GM06990 (cell line): ENCODE measurements around the gene RIF1.

ENCODE experiments used
- DNase-seq: peaks from one replicate; pipeline ENCODE4 v3.0.0-alpha.2; 2011; ENCODE audit not compliant: insufficient read length; ENCODE audit errors: extremely low read depth
- H3K27me3 ChIP-seq: replicated peaks from 2 replicates; pipeline ENCODE4 v1.6.0; 2011; ENCODE audit warnings: low read length; ENCODE audit not compliant: control insufficient read depth, insufficient read depth
- H3K36me3 ChIP-seq: 2 replicates; pipeline ENCODE4 v1.5.1; 2011; ENCODE audit warnings: low read length; ENCODE audit not compliant: control insufficient read depth, insufficient read depth
- H3K4me3 ChIP-seq: replicated peaks from 2 replicates; pipeline ENCODE4 v1.5.1; 2011; ENCODE audit warnings: low read depth, mild to moderate bottlenecking, control low read depth, low read length
- TF ChIP-seq, protein P1 (sequence below): IDR thresholded peaks from 2 replicates; pipeline ENCODE4 v1.5.1; 2011; ENCODE audit warnings: low read length, control low read depth, mild to moderate bottlenecking, inconsistent platforms; ENCODE audit not compliant: insufficient read depth, poor library complexity, severe bottlenecking

RIF1 gene

GRCh38 chr2:151379169-151379568 is 30.5 kb upstream of the RIF1 start:
- Histone ChIP-seq H3K4me3 (no peak overlapping the region), H3K36me3 (no peaks in the 10 kb centered on the region), H3K27me3 (no peaks in the 10 kb centered on the region)
- TF ChIP-seq, protein P1, sequence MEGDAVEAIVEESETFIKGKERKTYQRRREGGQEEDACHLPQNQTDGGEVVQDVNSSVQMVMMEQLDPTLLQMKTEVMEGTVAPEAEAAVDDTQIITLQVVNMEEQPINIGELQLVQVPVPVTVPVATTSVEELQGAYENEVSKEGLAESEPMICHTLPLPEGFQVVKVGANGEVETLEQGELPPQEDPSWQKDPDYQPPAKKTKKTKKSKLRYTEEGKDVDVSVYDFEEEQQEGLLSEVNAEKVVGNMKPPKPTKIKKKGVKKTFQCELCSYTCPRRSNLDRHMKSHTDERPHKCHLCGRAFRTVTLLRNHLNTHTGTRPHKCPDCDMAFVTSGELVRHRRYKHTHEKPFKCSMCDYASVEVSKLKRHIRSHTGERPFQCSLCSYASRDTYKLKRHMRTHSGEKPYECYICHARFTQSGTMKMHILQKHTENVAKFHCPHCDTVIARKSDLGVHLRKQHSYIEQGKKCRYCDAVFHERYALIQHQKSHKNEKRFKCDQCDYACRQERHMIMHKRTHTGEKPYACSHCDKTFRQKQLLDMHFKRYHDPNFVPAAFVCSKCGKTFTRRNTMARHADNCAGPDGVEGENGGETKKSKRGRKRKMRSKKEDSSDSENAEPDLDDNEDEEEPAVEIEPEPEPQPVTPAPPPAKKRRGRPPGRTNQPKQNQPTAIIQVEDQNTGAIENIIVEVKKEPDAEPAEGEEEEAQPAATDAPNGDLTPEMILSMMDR: no peak
- DNase-seq: no peak

DNA sequence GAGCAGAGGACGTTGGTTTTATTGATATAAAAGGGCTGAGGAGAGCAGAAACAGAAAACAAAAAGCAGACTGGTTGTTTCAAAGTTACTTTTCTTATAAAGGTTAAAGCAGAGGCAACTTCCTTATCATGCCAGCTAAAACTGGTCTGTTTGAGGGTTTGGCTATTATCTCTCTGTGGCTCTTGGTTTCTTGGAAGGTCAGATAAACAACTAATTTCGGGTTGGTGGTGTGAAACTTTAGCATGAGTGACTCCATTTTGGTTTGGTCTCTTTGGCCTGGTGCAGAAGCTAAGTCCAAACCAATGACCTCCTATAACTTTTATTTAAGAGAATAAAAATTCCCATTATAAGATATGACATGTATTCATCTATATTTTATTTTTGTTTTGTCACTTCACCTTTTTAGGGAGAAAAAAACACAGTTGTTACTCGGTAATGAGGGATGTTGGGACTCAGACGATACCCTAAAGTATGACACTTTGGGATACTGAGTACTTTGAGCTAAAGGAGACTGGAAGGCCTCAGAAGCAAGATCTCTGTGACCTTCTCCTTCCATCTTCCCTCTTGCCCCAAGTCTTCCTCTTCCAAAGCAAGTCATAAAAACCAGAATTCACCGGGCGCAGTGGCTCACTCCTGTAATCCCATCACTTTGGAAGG is 29.0 kb upstream of the RIF1 start:
- H3K36me3 ChIP-seq: no peaks in the 10 kb centered on the region
- H3K27me3 ChIP-seq: no peaks in the 10 kb centered on the region
- no peak for DNase-seq
- no peak overlapping the region for H3K4me3 ChIP-seq
- TF ChIP-seq, protein P1: no peak

DNA sequence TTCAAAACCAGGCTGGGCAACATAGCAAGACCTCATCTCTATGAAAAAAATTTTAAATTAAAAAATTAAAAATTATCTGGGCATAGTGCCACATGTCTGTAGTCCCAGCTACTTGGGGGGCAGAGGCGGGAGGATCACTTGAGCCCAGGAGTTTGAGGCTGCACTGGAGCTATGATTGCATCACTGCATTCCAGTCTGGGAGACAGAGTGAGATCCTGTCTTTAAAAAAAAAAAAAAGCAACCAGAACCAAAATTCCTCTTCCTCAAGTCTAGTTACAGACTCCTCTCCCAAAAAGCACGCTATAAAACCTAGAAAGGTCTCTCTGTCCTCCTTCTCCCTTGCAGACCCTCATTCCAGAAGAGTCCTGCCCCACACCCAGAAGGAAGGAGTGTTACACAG is 28.4 kb upstream of the RIF1 start:
- Histone ChIP-seq H3K27me3 (no peaks in the 10 kb centered on the region), H3K4me3 (no peak overlapping the region), H3K36me3 (no peaks in the 10 kb centered on the region)
- DNase-seq: no peak
- TF ChIP-seq, protein P1: no peak

DNA sequence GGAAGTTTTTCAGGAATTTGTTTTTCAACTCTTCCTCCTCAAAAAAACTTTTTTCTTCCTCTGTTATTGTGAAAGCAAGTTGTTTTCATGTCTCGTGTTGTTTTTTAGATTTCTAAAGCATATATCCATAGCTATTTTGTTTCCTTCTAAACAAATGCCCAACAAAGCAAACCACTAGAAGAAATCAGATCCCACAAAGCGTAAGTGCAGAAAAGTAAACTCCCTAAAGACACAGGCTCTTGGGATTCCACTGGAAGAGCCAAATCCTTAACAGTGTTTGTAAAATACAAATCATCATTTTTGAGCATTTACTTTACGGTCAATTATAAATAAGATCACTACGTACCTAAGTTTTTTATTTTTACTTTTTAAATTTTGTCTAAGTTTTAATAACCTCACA is 21.7 kb upstream of the RIF1 start:
- H3K27me3 ChIP-seq: no peaks in the 10 kb centered on the region
- no peaks in the 10 kb centered on the region for H3K36me3 ChIP-seq
- no peak for DNase-seq
- no peak overlapping the region for H3K4me3 ChIP-seq
- TF ChIP-seq, protein P1: no peak

GRCh38 chr2:151391436-151391835 is 18.3 kb upstream of the RIF1 start:
- DNase-seq: no peak
- TF ChIP-seq, protein P1: no peak
- Histone ChIP-seq H3K27me3 (no peaks in the 10 kb centered on the region), H3K4me3 (no peak overlapping the region), H3K36me3 (no peaks in the 10 kb centered on the region)

DNA sequence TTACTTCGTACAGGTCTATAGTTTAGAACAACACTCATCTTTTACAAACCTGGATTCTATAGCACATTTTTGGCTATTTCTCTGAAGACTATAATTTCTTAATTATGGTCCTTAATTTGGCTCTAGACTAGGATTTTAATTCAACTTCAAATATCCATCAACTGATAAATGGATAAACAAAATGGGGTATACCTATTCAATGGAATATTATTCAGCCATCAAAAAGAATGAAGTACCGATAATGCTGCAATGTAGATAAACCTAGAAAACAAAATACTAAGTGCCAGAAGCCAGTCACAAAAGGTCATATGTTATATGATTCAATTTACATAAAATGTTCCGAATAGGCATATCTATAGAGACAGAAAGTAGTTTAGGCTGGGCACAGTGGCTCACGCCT is 15.2 kb upstream of the RIF1 start:
- Histone ChIP-seq H3K4me3 (no peak overlapping the region), H3K27me3 (no peaks in the 10 kb centered on the region), H3K36me3 (no peaks in the 10 kb centered on the region)
- TF ChIP-seq, protein P1: no peak
- no peak for DNase-seq
